Measurements from ENCODE around the gene KCNJ15.

DNA sequence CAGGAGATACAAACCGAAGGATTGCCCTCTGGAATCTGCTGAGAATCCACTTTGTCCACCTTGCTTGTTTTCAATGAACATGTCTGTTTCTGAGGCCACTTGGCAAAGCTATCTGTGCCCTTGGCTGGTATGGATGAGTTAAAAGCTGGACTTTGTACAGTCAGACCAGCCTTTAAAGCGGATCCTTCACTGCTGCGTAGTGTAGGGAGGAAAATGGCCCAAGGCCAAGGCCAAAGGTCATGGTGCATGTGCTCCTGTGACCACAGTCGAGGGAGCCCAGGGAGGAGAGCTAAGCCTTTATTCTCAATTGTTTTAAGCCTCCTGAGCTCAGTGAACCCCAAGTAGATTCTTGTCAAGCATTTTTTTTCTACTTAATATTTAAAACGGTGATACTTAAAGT is 37.0 kb downstream of the KCNJ15 start:
- TF ChIP-seq, protein P1, sequence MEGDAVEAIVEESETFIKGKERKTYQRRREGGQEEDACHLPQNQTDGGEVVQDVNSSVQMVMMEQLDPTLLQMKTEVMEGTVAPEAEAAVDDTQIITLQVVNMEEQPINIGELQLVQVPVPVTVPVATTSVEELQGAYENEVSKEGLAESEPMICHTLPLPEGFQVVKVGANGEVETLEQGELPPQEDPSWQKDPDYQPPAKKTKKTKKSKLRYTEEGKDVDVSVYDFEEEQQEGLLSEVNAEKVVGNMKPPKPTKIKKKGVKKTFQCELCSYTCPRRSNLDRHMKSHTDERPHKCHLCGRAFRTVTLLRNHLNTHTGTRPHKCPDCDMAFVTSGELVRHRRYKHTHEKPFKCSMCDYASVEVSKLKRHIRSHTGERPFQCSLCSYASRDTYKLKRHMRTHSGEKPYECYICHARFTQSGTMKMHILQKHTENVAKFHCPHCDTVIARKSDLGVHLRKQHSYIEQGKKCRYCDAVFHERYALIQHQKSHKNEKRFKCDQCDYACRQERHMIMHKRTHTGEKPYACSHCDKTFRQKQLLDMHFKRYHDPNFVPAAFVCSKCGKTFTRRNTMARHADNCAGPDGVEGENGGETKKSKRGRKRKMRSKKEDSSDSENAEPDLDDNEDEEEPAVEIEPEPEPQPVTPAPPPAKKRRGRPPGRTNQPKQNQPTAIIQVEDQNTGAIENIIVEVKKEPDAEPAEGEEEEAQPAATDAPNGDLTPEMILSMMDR (IDR thresholded peaks at IDR 0.05), result no peak
- no peak for TF ChIP-seq POLR2A (IDR thresholded peaks at IDR 0.05)
